Neural progenitor cell (in vitro differentiated cells): ENCODE measurements around the gene NDUFAF8.

ENCODE experiments used
- EZH2phosphoT487 ChIP-seq: fragments of 200-600 bp; sonication (generic); IDR thresholded peaks from 2 replicates; pipeline ENCODE4 v1.6.1; 2017; ENCODE audit warnings: antibody characterized with exemption
- TF ChIP-seq, protein P1 (sequence below): fragments of 200-600 bp; sonication (generic); IDR thresholded peaks from 2 replicates; pipeline ENCODE4 v1.5.1; 2017; ENCODE audit warnings: antibody characterized with exemption, mild to moderate bottlenecking

- TF ChIP-seq, protein P1, sequence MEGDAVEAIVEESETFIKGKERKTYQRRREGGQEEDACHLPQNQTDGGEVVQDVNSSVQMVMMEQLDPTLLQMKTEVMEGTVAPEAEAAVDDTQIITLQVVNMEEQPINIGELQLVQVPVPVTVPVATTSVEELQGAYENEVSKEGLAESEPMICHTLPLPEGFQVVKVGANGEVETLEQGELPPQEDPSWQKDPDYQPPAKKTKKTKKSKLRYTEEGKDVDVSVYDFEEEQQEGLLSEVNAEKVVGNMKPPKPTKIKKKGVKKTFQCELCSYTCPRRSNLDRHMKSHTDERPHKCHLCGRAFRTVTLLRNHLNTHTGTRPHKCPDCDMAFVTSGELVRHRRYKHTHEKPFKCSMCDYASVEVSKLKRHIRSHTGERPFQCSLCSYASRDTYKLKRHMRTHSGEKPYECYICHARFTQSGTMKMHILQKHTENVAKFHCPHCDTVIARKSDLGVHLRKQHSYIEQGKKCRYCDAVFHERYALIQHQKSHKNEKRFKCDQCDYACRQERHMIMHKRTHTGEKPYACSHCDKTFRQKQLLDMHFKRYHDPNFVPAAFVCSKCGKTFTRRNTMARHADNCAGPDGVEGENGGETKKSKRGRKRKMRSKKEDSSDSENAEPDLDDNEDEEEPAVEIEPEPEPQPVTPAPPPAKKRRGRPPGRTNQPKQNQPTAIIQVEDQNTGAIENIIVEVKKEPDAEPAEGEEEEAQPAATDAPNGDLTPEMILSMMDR: no peak
- no peak for TF ChIP-seq EZH2phosphoT487
Observed at GRCh38 chr17:81245665-81246342, 6.7 kb downstream of the NDUFAF8 start.
